ENCODE results near the gene HTR3B.
A peak's percentile ranks its signal among the peaks of the same experiment; 100 is the strongest.
"Not testable (repeated sequence)": the region's sequence is repeated elsewhere in the genome, so short reads cannot be mapped to it uniquely, and the experiment has no call there.

Gene HTR3B

GRCh38 chr11:113904379-113905101 is at the start of gene HTR3B:
Gene HTR3B, plus strand, starts transcription at chr11:113904796. Its CDS starts 138 bp downstream, at chr11:113904934.
- DNase-seq (ENCODE audit: low read depth) = no peak

- DNase-seq (ENCODE audit: low read depth) = no peak
Observed at GRCh38 chr11:113855803-113856202, 48.8 kb upstream of the HTR3B start.

- DNase-seq (ENCODE audit: low read depth) = no peak
Observed at GRCh38 chr11:113856966-113857759, 47.4 kb upstream of the HTR3B start.

- DNase-seq (ENCODE audit: low read depth) = no peak
Observed at GRCh38 chr11:113859665-113860064, 44.9 kb upstream of the HTR3B start.

GRCh38 chr11:113862435-113862834 is 42.2 kb upstream of the HTR3B start:
- no peak for DNase-seq (ENCODE audit: low read depth)

- DNase-seq (ENCODE audit: low read depth) = no peak
Observed at GRCh38 chr11:113864410-113864809, 40.2 kb upstream of the HTR3B start.

- DNase-seq (ENCODE audit: low read depth) = no peak
Observed at GRCh38 chr11:113865873-113866272, 38.7 kb upstream of the HTR3B start.

GRCh38 chr11:113867843-113868503 is 36.6 kb upstream of the HTR3B start:
- no peak for DNase-seq (ENCODE audit: low read depth)

- no peak for DNase-seq (ENCODE audit: low read depth)
Observed at GRCh38 chr11:113871336-113871735, 33.3 kb upstream of the HTR3B start.

- no peak for DNase-seq (ENCODE audit: low read depth)
Observed at GRCh38 chr11:113873236-113873626, 31.4 kb upstream of the HTR3B start.

GRCh38 chr11:113874096-113874495 is 30.5 kb upstream of the HTR3B start:
- no peak for DNase-seq (ENCODE audit: low read depth)

GRCh38 chr11:113874581-113875233 is 29.9 kb upstream of the HTR3B start:
- DNase-seq (ENCODE audit: low read depth) = peak; percentile 10

GRCh38 chr11:113875234-113876073 is 29.1 kb upstream of the HTR3B start, which contains the start of gene USP28:
Gene USP28, minus strand, starts transcription at chr11:113875572. Its CDS starts 71 bp downstream, at chr11:113875501.
- peak; percentile 90 for DNase-seq (ENCODE audit: low read depth)

- DNase-seq (ENCODE audit: low read depth) = no peak
Observed at GRCh38 chr11:113876074-113876797, 28.4 kb upstream of the HTR3B start.

GRCh38 chr11:113876798-113877669 is 27.6 kb upstream of the HTR3B start:
- DNase-seq (ENCODE audit: low read depth) = no peak

GRCh38 chr11:113877670-113878055 is 26.9 kb upstream of the HTR3B start:
- DNase-seq (ENCODE audit: low read depth) = no peak

GRCh38 chr11:113879446-113879845 is 25.1 kb upstream of the HTR3B start:
- not testable (repeated sequence) for DNase-seq (ENCODE audit: low read depth)

- DNase-seq (ENCODE audit: low read depth) = no peak
Observed at GRCh38 chr11:113880971-113881370, 23.6 kb upstream of the HTR3B start.

GRCh38 chr11:113881856-113882255 is 22.7 kb upstream of the HTR3B start:
- DNase-seq (ENCODE audit: low read depth) = no peak

Measured in stromal cell of bone marrow (primary cell).